Activated naive CD8-positive, alpha-beta T cell treated with anti-CD3 and anti-CD28 coated beads, Interleukin-2, amount 10 ng/mL, durations not matched to agents 7 days and 5 days (primary cell): ENCODE data around the gene GIMAP1. TPM values are rescaled to one million over a fixed set of nuclear protein-coding genes. Genes with fewer than 3 reads are reported as not detected.

Experiments
- ATAC-seq: fragments of 150-1000 bp; cut with Tn5 transposase; one replicate; pipeline ENCODE4 v1.10.0; 2021; ENCODE audit warnings: low read depth, moderate library complexity
- POLR2A ChIA-PET: fragments of 350-600 bp; sonication (Branson Sonifier 250); formaldehyde crosslinking; loops from one replicate; lab custom pipeline; 2021; ENCODE audit warnings: antibody characterized with exemption; lab: Charles Lee
- DNase-seq: peaks from one replicate; pipeline ENCODE4 v3.0.0; 2021
- H3K27ac Mint-ChIP-seq: one replicate; pipeline ENCODE4 v1.8.0; 2022; ENCODE audit warnings: mild to moderate bottlenecking, mixed read lengths
- H3K27me3 Mint-ChIP-seq: one replicate; pipeline ENCODE4 v1.8.0; 2022; ENCODE audit warnings: mild to moderate bottlenecking, moderate library complexity, mixed read lengths
- H3K36me3 Mint-ChIP-seq: one replicate; pipeline ENCODE4 v1.8.0; 2021; ENCODE audit warnings: mild to moderate bottlenecking, mixed read lengths
- H3K4me1 Mint-ChIP-seq: one replicate; pipeline ENCODE4 v1.8.0; 2021; ENCODE audit warnings: mixed read lengths
- H3K4me3 Mint-ChIP-seq: one replicate; pipeline ENCODE4 v1.8.0; 2022; ENCODE audit warnings: mild to moderate bottlenecking, moderate library complexity, mixed read lengths
- H3K9me3 Mint-ChIP-seq: one replicate; pipeline ENCODE4 v1.8.0; 2021; ENCODE audit warnings: mixed read lengths
- total RNA-seq, 2 experiments: library from RNA; stranded (reverse); gene quantifications; one replicate each; pipeline ENCODE4 v1.2.3, GENCODE V29; 2021

The GIMAP1 gene
- total RNA-seq, 2 experiments from 2014 or later, result 42.1 to 43.0 TPM

GRCh38 chr7:150755473-150756099 lies 39.2 kb downstream of the GIMAP1 start:
- DNase-seq (peak; percentile 50), ATAC-seq (peak; percentile 87)
- H3K27me3 Mint-ChIP-seq, result no peaks in the 10 kb centered on the region
- H3K4me1 Mint-ChIP-seq, result peaks cover 45% of the 10 kb centered on the region
- H3K27ac Mint-ChIP-seq, result peak overlapping the region; percentile 91
- peak overlapping the region; percentile 85 for H3K4me3 Mint-ChIP-seq
- no peaks in the 10 kb centered on the region for H3K36me3 Mint-ChIP-seq
- POLR2A ChIA-PET, result interaction anchor here (0.6 to 3.9 kb wide), 37 partner anchors 12 to 432 kb away, joined by 3 to 67 read pairs (median 5); partner anchors contain the start of genes ABCB8, ACTR3C, GIMAP1 and GIMAP2
- H3K9me3 Mint-ChIP-seq, result peaks cover 2% of the 10 kb centered on the region

- no peaks in the 10 kb centered on the region for H3K27me3 Mint-ChIP-seq
- H3K4me3 Mint-ChIP-seq, result peak overlapping the region; percentile 85
- H3K4me1 Mint-ChIP-seq, result peaks cover 41% of the 10 kb centered on the region
- H3K9me3 Mint-ChIP-seq, result peaks cover 2% of the 10 kb centered on the region
- DNase-seq, result no peak
- POLR2A ChIA-PET, result interaction anchor here (0.5 to 3.9 kb wide), 32 partner anchors 13 to 433 kb away, joined by 3 to 67 read pairs (median 5); partner anchors contain the start of genes ABCB8, ACTR3C, GIMAP1 and GIMAP2
- H3K27ac Mint-ChIP-seq, result peak overlapping the region; percentile 91
- no peak for ATAC-seq
- peaks cover 1% of the 10 kb centered on the region for H3K36me3 Mint-ChIP-seq
Observed at GRCh38 chr7:150756166-150756565, 39.8 kb downstream of the GIMAP1 start.

- DNase-seq, result no peak
- H3K4me1 Mint-ChIP-seq, result peaks cover 38% of the 10 kb centered on the region
- H3K27me3 Mint-ChIP-seq, result no peaks in the 10 kb centered on the region
- H3K36me3 Mint-ChIP-seq, result peaks cover 8% of the 10 kb centered on the region
- peak overlapping the region; percentile 85 for H3K4me3 Mint-ChIP-seq
- POLR2A ChIA-PET, result interaction anchor here (0.5 to 3.9 kb wide), 5 partner anchors 236 to 352 kb away, joined by 3 to 67 read pairs (median 6); partner anchors contain the start of genes GIMAP7 and GIMAP8
- no peak for ATAC-seq
- H3K9me3 Mint-ChIP-seq, result peaks cover 5% of the 10 kb centered on the region
- peak overlapping the region; percentile 91 for H3K27ac Mint-ChIP-seq
Observed at GRCh38 chr7:150756858-150757257, 40.4 kb downstream of the GIMAP1 start.

- peaks cover 22% of the 10 kb centered on the region for H3K4me1 Mint-ChIP-seq
- H3K4me3 Mint-ChIP-seq, result no peak overlapping the region
- H3K36me3 Mint-ChIP-seq, result peaks cover 11% of the 10 kb centered on the region
- H3K27ac Mint-ChIP-seq, result no peak overlapping the region
- POLR2A ChIA-PET, result no interaction called here
- no peak for DNase-seq
- no peak for ATAC-seq
- peaks cover 5% of the 10 kb centered on the region for H3K9me3 Mint-ChIP-seq
- no peaks in the 10 kb centered on the region for H3K27me3 Mint-ChIP-seq
Observed at GRCh38 chr7:150759479-150759878, 43.1 kb downstream of the GIMAP1 start.

GRCh38 chr7:150766334-150766709 lies 49.9 kb downstream of the GIMAP1 start:
- POLR2A ChIA-PET, result no interaction called here
- Mint-ChIP-seq H3K4me3 (no peak overlapping the region), H3K36me3 (peaks cover 8% of the 10 kb centered on the region), H3K27me3 (no peaks in the 10 kb centered on the region), H3K27ac (no peak overlapping the region), H3K9me3 (peaks cover 1% of the 10 kb centered on the region), H3K4me1 (no peaks in the 10 kb centered on the region)
- no peak for ATAC-seq
- DNase-seq, result no peak

GRCh38 chr7:150769768-150770167 lies 53.4 kb downstream of the GIMAP1 start:
- Mint-ChIP-seq H3K9me3 (peaks cover 3% of the 10 kb centered on the region), H3K4me3 (no peak overlapping the region), H3K36me3 (no peaks in the 10 kb centered on the region), H3K27ac (no peak overlapping the region), H3K4me1 (no peaks in the 10 kb centered on the region), H3K27me3 (peaks cover 7% of the 10 kb centered on the region)
- DNase-seq, result no peak
- POLR2A ChIA-PET, result interaction anchor here (0.7 kb wide), 1 partner anchor 30 kb away, joined by 3 read pairs; the partner anchor contains the start of gene TMEM176B
- ATAC-seq, result no peak

Other genes starting within 250 kb of the GIMAP1 start
- 100 to 1,000 TPM; 203 to 212 TPM for gene GIMAP7, start 201.7 kb upstream of the GIMAP1 start, total RNA-seq
- gene GIMAP4, start 149.2 kb upstream of the GIMAP1 start, total RNA-seq, result 100 to 1,000 TPM; 285 to 288 TPM
- gene GIMAP6, start 84.2 kb upstream of the GIMAP1 start, total RNA-seq, result 100 to 1,000 TPM; 124 to 130 TPM
- gene GIMAP2, start 30.9 kb upstream of the GIMAP1 start, total RNA-seq, result 100 to 1,000 TPM; 139 to 140 TPM
- gene GIMAP5, start 20.8 kb downstream of the GIMAP1 start, total RNA-seq, result 100 to 1,000 TPM; 112 to 123 TPM
- under 1 TPM; 0.61 to 0.82 TPM for gene TMEM176B, start 83.8 kb downstream of the GIMAP1 start, total RNA-seq
- under 1 TPM in 1 of 2 experiments, not detected in 1; 0.54 TPM for gene TMEM176A, start 84.2 kb downstream of the GIMAP1 start, total RNA-seq
- not detected for gene AOC1, start 135.9 kb downstream of the GIMAP1 start, total RNA-seq